ENCODE results near the gene OSBPL7. TPM values are rescaled to one million over a fixed set of nuclear protein-coding genes. Genes with fewer than 3 reads are reported as not detected.

The OSBPL7 gene
- total and polyA plus RNA-seq, 2 of the 13 experiments (the other 11 are each of a cell fraction or from before 2014, with no cell fraction given), result 4.7 to 6.6 TPM

DNA sequence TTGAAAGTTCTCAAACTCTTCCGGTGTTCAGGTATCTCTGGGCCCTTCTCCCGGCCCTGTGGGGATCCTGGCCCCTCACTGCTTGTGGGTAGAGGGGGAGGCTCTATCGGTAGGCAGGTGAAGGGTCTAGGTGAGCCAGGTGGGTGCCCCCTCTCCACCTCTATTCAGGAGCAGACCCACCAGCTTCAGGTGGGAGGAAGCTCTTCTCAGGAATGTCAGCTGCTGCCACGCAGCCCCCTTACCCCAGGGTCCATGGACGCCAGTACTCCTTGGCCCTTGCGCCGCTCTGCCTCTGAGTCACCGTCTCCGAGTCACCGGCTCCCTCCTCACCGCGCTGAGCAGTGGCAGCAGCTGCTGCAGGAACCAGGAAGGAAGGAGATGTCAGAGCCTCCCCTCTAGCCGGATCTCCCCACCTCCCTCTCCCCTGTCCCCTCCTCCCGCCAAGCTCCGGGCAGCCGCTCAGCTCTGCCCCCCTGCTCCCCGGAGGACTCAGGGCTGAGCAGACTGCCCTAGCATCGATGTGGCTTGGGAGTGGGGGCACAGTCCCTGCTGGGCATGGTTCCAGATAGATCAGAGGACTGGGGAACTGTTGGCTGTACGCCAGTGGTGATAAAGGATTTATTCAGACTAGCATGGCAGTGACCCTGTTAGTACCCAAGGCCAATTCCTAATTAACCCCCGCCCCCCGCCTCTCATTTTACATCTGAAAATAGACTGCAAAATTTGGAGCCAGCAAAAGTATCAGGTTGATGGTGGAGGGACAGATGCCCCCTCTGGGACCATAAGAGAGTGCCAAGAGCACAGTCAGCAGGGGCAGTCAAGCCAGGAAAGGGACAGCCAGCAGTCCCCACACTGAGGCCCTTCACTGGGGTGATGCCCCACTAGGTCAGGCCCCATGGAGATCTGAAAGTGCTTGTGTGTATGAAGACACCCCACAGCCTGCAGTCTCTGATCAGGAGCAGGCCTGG lies at the start of gene OSBPL7 (continued):
- TF ChIP-seq, protein P1, sequence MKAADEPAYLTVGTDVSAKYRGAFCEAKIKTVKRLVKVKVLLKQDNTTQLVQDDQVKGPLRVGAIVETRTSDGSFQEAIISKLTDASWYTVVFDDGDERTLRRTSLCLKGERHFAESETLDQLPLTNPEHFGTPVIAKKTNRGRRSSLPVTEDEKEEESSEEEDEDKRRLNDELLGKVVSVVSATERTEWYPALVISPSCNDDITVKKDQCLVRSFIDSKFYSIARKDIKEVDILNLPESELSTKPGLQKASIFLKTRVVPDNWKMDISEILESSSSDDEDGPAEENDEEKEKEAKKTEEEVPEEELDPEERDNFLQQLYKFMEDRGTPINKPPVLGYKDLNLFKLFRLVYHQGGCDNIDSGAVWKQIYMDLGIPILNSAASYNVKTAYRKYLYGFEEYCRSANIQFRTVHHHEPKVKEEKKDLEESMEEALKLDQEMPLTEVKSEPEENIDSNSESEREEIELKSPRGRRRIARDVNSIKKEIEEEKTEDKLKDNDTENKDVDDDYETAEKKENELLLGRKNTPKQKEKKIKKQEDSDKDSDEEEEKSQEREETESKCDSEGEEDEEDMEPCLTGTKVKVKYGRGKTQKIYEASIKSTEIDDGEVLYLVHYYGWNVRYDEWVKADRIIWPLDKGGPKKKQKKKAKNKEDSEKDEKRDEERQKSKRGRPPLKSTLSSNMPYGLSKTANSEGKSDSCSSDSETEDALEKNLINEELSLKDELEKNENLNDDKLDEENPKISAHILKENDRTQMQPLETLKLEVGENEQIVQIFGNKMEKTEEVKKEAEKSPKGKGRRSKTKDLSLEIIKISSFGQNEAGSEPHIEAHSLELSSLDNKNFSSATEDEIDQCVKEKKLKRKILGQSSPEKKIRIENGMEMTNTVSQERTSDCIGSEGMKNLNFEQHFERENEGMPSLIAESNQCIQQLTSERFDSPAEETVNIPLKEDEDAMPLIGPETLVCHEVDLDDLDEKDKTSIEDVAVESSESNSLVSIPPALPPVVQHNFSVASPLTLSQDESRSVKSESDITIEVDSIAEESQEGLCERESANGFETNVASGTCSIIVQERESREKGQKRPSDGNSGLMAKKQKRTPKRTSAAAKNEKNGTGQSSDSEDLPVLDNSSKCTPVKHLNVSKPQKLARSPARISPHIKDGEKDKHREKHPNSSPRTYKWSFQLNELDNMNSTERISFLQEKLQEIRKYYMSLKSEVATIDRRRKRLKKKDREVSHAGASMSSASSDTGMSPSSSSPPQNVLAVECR (CRISPR knock-in tag; IDR thresholded peaks at IDR 0.05; ENCODE audit: borderline replicate concordance), result peak; percentile 97
- TF ChIP-seq ZNF143 (CRISPR knock-in tag; IDR thresholded peaks at IDR 0.05) (peak; percentile 68), SP2 (CRISPR knock-in tag; IDR thresholded peaks at IDR 0.05) (no peak; the same call in 1 of the 2 replicates), ZNF761 (CRISPR knock-in tag; conservative IDR thresholded peaks at IDR 0.05) (no peak), ZFAT (CRISPR knock-in tag; conservative IDR thresholded peaks at IDR 0.05) (no peak), ZFP62 (CRISPR knock-in tag; IDR thresholded peaks at IDR 0.05) (no peak), ZNF510 (CRISPR knock-in tag; IDR thresholded peaks at IDR 0.05; ENCODE audit: low read depth) (no peak), TBX3 (IDR thresholded peaks at IDR 0.05; ENCODE audit: borderline replicate concordance) (no peak), BHLHE40 (IDR thresholded peaks at IDR 0.05; ENCODE audit: low read length) (no peak), MAFK (conservative IDR thresholded peaks at IDR 0.05 in 1 of 2, IDR thresholded peaks at IDR 0.05 in 1 of 2; ENCODE audit: low read length in 2 of 2) (no peak), NFIB (CRISPR knock-in tag; IDR thresholded peaks at IDR 0.05; ENCODE audit: borderline replicate concordance) (no peak), JUN (CRISPR knock-in tag; IDR thresholded peaks at IDR 0.05) (no peak), GLI4 (CRISPR knock-in tag; IDR thresholded peaks at IDR 0.05; ENCODE audit: borderline replicate concordance) (0 out of 2 replicates have a peak, but pooled peaks have one; percentile 63), MAFG (CRISPR knock-in tag; IDR thresholded peaks at IDR 0.05) (no peak), GTF2F1 (IDR thresholded peaks at IDR 0.05; ENCODE audit: low read length) (no peak), ZNF598 (CRISPR knock-in tag; IDR thresholded peaks at IDR 0.05; ENCODE audit: borderline replicate concordance) (peak; percentile 50; the same call in 1 of the 2 replicates)
- TF ChIP-seq, protein P2, sequence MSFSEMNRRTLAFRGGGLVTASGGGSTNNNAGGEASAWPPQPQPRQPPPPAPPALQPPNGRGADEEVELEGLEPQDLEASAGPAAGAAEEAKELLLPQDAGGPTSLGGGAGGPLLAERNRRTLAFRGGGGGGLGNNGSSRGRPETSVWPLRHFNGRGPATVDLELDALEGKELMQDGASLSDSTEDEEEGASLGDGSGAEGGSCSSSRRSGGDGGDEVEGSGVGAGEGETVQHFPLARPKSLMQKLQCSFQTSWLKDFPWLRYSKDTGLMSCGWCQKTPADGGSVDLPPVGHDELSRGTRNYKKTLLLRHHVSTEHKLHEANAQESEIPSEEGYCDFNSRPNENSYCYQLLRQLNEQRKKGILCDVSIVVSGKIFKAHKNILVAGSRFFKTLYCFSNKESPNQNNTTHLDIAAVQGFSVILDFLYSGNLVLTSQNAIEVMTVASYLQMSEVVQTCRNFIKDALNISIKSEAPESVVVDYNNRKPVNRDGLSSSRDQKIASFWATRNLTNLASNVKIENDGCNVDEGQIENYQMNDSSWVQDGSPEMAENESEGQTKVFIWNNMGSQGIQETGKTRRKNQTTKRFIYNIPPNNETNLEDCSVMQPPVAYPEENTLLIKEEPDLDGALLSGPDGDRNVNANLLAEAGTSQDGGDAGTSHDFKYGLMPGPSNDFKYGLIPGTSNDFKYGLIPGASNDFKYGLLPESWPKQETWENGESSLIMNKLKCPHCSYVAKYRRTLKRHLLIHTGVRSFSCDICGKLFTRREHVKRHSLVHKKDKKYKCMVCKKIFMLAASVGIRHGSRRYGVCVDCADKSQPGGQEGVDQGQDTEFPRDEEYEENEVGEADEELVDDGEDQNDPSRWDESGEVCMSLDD (CRISPR knock-in tag; IDR thresholded peaks at IDR 0.05; ENCODE audit: borderline replicate concordance), result no peak
- TF ChIP-seq, protein P3, sequence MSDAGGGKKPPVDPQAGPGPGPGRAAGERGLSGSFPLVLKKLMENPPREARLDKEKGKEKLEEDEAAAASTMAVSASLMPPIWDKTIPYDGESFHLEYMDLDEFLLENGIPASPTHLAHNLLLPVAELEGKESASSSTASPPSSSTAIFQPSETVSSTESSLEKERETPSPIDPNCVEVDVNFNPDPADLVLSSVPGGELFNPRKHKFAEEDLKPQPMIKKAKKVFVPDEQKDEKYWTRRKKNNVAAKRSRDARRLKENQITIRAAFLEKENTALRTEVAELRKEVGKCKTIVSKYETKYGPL (CRISPR knock-in tag; IDR thresholded peaks at IDR 0.05), result no peak
- TF ChIP-seq, protein P4, sequence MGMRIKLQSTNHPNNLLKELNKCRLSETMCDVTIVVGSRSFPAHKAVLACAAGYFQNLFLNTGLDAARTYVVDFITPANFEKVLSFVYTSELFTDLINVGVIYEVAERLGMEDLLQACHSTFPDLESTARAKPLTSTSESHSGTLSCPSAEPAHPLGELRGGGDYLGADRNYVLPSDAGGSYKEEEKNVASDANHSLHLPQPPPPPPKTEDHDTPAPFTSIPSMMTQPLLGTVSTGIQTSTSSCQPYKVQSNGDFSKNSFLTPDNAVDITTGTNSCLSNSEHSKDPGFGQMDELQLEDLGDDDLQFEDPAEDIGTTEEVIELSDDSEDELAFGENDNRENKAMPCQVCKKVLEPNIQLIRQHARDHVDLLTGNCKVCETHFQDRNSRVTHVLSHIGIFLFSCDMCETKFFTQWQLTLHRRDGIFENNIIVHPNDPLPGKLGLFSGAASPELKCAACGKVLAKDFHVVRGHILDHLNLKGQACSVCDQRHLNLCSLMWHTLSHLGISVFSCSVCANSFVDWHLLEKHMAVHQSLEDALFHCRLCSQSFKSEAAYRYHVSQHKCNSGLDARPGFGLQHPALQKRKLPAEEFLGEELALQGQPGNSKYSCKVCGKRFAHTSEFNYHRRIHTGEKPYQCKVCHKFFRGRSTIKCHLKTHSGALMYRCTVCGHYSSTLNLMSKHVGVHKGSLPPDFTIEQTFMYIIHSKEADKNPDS (CRISPR knock-in tag; IDR thresholded peaks at IDR 0.05), result 0 out of 2 replicates have a peak, but pooled peaks have one; percentile 46

Measured in HepG2 (cell line).